GM12892 (cell line): Measurements from ENCODE around the gene KIF26B.

Experiments used
- POLR2A ChIP-seq: IDR thresholded peaks from 2 replicates; pipeline ENCODE4 v1.6.1; 2011; ENCODE audit warnings: low read depth, low read length, control low read depth
- POLR2AphosphoS5 ChIP-seq: IDR thresholded peaks from 2 replicates; pipeline ENCODE4 v1.6.1; 2011; ENCODE audit warnings: low read depth, low read length, control low read depth
- TAF1 ChIP-seq: IDR thresholded peaks from 2 replicates; pipeline ENCODE4 v1.6.1; 2011; ENCODE audit warnings: low read depth, mild to moderate bottlenecking, control low read depth, low read length, borderline replicate concordance

- no peak for TF ChIP-seq POLR2A
- TF ChIP-seq TAF1 = no peak
- TF ChIP-seq POLR2AphosphoS5 = no peak
Measured at GRCh38 chr1:245370905-245371581, 216.3 kb downstream of the KIF26B start.
